Activated T-cell treated with anti-CD3 and anti-CD28 coated beads for 48 hours (primary cell): ENCODE measurements around the gene ZNF367.
"Not testable (repeated sequence)": the region's sequence is repeated elsewhere in the genome, so short reads cannot be mapped to it uniquely, and the experiment has no call there.

Source experiments
- DNase-seq: peaks from one replicate; pipeline ENCODE4 v3.0.0-alpha.2; 2020; ENCODE audit warnings: low read depth

ZNF367 gene

GRCh38 chr9:96399325-96399633 lies 18.9 kb downstream of the ZNF367 start:
- no peak for DNase-seq

DNA sequence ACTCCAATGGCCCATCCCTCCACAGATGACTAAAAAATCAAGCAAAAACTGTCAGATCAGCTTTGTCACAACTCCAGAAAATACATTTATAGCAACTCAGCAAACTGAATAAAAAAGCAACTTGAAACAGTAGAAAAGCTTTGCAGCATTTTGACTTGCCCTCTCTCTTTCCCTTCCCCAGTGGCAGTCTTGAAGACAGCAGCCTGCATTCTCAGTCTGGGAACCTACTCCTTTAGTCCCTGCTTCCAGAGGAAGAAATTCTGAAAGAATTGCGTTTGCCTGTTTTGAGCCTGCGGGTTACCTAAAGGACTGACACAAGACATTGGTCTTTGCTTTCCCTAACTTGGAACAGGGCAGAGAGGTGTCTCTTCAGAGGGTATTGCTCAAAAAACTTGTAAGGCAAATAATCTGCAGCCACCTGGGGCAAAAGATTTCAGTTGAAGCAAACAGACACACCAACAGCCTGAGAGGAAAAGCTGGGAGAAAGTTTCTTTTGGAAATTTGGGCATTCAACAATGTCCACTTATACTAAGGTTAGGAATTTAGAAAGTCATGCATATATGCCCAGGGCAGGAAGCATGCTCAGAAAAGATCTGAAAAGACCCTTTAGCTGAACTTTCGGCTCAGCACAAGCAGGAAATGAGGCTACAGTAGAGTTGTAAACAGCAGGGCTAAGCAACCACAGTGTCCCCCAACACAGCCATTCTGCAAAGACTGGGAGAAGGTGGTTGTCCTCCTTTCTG lies 19.4 kb downstream of the ZNF367 start:
- DNase-seq, result no peak

- no peak for DNase-seq
Measured at GRCh38 chr9:96395964-96396363, 22.2 kb downstream of the ZNF367 start.

DNA sequence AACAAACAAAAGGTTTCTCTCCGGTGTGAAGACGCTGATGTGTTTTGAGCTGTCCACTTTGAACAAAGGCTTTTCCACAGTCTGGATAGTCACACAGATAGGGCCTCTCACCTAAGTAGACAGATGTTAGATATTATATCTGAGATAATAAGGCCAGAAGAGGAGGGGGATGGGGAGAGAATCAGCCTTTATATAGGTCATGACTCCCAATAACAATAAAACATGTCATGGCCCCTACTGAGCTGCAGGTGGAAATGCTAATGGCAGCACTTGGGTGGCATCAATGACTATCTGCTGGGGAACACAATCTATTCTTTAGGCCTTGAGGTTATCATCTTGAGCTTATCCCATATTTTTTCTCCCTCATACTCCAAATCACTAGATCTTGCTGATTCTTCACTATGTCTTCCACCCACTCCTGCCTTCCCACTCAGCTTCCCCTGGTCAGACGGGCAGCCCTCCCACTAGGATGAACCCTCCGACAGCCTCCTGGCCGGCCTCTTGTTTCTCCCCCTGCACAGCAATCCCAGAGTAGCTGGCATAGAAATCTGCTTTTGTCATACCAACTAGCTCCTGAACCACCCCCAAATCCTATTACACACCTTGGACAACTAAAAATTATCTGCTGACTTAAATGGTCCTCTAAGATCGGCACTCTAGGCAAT lies 23.2 kb downstream of the ZNF367 start:
- no peak for DNase-seq

DNA sequence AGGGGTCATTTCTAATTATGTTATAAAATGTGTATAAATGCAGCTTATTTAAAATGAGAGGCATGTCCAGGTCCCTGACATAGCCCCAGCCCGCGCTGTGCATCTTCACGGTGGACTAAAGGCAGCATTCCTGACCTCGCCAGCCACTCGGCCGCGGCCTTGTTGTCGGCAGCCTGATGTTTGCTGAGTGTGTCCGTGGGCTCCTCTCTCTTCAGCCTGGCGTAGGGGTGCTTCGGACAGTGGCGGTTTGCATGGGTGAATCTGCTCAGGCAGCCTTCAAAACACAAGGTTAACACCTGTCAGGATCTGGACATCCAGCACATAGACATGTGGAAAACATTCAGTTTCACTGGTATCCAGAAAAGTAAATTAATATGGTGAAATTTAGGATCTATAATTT lies 25.9 kb downstream of the ZNF367 start:
- no peak for DNase-seq

- DNase-seq, result no peak
Measured at GRCh38 chr9:96391021-96391765, 27.0 kb downstream of the ZNF367 start.

- no peak for DNase-seq
Measured at GRCh38 chr9:96388144-96388543, 30.0 kb downstream of the ZNF367 start.

DNA sequence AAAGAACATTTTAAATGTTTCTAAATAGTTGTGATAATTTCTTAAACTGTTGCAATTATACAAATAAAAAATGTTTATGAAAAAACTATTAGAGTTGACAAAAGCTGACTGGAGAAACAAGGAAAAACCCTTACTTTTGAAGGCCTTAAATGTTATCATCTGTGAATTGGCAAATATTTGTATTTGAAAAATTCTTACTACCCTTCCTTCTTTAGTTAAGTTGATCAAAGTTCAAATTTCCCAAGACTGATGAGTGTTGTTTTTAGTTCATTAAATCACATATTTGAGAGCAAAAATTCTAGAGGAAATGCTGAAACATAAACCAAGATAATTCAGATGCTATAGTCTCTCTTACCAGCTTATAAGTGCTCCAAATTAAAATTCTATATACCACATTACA lies 32.0 kb downstream of the ZNF367 start:
- DNase-seq, result no peak

DNA sequence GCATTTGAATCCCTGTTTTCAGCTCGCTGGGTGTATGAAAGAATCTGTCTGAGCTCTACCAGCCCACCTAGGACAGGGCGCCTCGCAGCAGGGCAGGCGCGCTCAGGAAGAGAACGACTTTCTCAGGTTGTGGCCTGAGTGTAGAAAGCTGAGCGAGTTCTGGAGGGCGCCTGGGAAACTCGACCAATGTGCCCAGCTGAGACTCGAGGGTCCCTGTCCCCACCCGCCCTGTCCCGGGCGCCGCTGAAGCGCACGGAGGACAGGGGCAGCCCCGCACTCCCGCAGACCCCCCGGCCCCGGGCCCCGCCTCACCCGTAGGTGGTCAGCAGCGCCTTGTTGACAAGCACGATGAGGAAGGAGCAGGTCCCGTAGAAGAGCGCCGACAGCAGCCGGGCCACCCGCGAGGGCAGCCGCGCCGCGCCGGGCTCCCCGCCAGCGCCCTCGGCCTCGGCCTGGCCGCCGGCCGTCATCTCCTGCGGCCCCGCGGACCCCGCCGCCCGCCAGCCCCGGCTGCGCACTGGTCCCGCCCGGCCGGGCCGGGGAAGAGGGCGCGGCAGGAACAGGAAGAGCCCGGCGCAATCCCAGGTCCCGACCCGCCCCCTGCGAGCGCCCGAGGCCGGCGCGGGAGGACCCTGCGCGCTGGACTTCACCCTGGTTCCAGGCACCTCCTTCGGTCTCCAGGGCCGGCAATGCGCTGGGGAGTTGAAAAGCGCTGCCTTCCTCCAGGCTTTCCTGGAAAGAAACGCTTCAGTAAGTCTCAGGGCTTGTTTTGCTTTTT lies 34.8 kb downstream of the ZNF367 start, which contains the start of gene SLC35D2:
SLC35D2 (minus strand) TSS at position 547 of the 778 bp plus-strand sequence; CDS start at position 470, 77 bp downstream.
- DNase-seq, result no peak

GRCh38 chr9:96382839-96383164 lies 35.4 kb downstream of the ZNF367 start:
- no peak for DNase-seq

GRCh38 chr9:96382175-96382574 lies 36.0 kb downstream of the ZNF367 start:
- DNase-seq, result no peak

DNA sequence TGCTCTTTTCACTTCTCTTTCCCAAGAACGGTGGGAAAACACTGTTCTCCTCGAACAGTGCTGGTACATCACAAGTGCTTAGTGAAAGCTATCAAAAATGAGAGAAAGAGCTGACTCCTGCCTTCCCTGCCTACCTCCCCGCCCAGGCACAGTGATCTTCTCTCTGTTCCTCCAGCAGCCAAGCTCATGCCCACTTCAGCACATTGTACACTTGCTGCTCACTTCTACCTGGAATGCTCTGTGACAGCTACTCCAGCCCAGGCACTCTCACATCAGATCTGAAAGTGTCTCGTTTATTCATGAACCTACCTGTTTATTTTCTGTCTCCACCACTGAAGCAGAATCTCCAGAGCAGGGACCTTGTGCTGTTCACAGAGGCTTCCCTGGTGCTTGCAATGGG lies 36.5 kb downstream of the ZNF367 start:
- no peak for DNase-seq

DNA sequence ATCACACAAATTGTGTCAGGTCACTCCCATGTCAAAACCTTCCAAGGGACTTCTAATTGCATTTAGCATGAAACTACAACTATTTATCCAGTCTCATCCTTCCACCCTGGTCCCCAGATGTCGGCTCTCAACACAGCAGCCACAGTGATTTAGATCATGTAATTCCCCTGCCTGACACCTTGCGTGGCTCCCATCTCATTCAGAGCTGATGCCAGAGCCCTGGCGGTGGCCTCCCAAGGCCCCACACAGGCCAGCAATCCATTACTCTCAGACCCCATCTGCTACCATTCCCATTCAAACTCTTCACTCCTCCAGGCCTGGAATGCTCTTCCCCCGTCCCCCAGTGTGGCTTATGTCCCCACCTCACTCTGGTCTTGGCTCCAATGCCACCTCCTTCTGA lies 37.0 kb downstream of the ZNF367 start:
- no peak for DNase-seq

DNA sequence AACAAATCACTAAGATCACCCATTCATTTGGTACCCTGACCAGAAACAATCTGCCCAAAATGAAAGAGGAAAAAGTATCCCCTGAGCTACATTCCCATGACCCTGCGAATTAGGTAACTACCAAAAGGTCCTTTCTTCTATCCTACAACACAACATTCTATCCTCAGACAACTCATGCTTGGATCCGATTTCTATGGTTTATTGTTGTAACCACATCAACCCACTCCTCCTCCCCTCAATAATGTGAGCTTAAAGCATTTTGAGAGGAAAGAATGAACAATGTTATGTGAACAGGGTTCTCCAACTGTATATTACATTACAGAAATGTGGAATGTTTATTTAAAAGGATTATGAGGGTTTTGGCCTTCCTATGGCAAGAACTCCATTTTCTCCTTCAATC lies 38.7 kb downstream of the ZNF367 start:
- DNase-seq, result no peak

DNA sequence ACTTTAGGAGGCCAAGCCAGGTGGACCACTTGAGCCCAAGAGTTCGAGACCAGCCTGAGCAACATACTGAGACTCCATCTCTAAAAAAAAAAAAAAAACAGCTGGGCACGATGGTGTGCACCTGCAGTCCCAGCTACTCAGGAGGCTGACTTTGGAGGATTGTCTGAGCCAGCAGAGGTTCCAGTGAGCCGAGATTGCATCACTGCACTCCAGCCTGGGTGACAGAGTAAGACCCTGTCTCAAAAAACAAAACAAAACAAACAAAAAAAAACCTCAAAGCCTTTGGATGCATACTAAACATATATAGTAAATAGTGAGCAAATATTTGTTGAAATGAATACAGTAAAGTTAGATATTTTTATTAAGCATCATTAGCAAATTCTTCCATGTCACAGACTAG lies 40.0 kb downstream of the ZNF367 start:
- no peak for DNase-seq

GRCh38 chr9:96376891-96377874 lies 41.0 kb downstream of the ZNF367 start:
- no peak for DNase-seq

DNA sequence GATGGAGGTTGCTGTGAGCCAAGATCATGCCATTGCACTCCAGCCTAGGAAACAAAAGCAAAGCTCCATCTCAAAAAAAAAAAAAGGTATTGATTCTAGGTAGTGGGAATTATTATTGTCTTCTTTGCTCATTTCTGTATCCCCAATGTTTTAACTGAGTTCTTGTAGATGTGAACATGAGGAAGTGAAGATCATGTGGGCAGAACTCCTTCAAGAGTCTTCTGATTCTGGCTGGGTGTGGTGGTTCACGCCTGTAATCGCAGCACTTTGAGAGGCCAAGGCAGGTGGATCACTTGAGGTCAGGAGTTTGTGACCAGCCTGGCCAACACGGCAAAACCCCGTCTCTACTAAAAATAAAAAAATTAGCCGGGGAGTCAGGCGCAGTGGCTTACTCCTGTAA lies 42.7 kb downstream of the ZNF367 start:
- not testable (repeated sequence) for DNase-seq

- DNase-seq, result no peak
Measured at GRCh38 chr9:96367943-96368342, 50.2 kb downstream of the ZNF367 start.

- DNase-seq, result no peak
Measured at GRCh38 chr9:96363175-96363967, 54.8 kb downstream of the ZNF367 start.

- DNase-seq, result not testable (repeated sequence)
Measured at GRCh38 chr9:96362119-96362518, 56.1 kb downstream of the ZNF367 start.
